Suprapubic skin (tissue), 4 donors: ENCODE measurements around the gene GNAI3. TPM values are rescaled to one million over a fixed set of nuclear protein-coding genes. Genes with fewer than 3 reads are reported as not detected.

Experiments
- DNase-seq, 2 donors: peaks; one replicate each; pipeline ENCODE4 v3.0.0-alpha.2; 2019; ENCODE audit warnings: low spot score in 2 of 2
- H3K27ac ChIP-seq: fragments of 200-600 bp; sonication (generic); one replicate; pipeline ENCODE4 v1.5.1; 2019
- H3K27me3 ChIP-seq: fragments of 200-600 bp; sonication (generic); one replicate; pipeline ENCODE4 v1.5.1; 2019
- H3K36me3 ChIP-seq: fragments of 200-600 bp; sonication (generic); one replicate; pipeline ENCODE4 v1.5.1; 2019
- H3K4me1 ChIP-seq: fragments of 200-600 bp; sonication (generic); one replicate; pipeline ENCODE4 v1.5.1; 2019
- H3K4me3 ChIP-seq: fragments of 200-600 bp; sonication (generic); one replicate; pipeline ENCODE4 v1.5.1; 2019; ENCODE audit warnings: mild to moderate bottlenecking
- H3K9me3 ChIP-seq: fragments of 200-600 bp; sonication (generic); one replicate; pipeline ENCODE4 v1.5.1; 2019
- CTCF ChIP-seq, 2 donors: fragments of 200-600 bp in 1 of 2; fragments of 450-650 bp in 1 of 2; sonication (generic) in 1 of 2; IDR thresholded peaks; one replicate each; pipeline ENCODE4 v1.5.1; 2016 to 2019; ENCODE audit warnings: antibody characterized with exemption in 2 of 2, mild to moderate bottlenecking in 1 of 2, moderate library complexity in 1 of 2
- EP300 ChIP-seq: sonication (generic); formaldehyde crosslinking; IDR thresholded peaks from one replicate; pipeline ENCODE4 v1.6.1; 2017; ENCODE audit warnings: antibody characterized with exemption
- POLR2A ChIP-seq, 2 donors: fragments of 450-650 bp; IDR thresholded peaks; one replicate each; pipeline ENCODE4 v1.6.1; 2017; ENCODE audit warnings: antibody characterized with exemption in 2 of 2, mild to moderate bottlenecking in 2 of 2, moderate library complexity in 2 of 2
- POLR2AphosphoS5 ChIP-seq, 3 donors: sonication (generic); formaldehyde crosslinking; IDR thresholded peaks; one replicate each; pipeline ENCODE4 v1.6.1; 2017; ENCODE audit warnings: antibody characterized with exemption in 3 of 3
- WGBS: methylation state at CpG from one replicate; pipeline ENCODE4 v1.1.5; 2018; 5-methylcytosine and 5-hydroxymethylcytosine counted together
- total RNA-seq, 4 donors: library from RNA; depleted of rRNA; stranded (reverse); fragments of >200 nt; gene quantifications; one replicate each; pipeline ENCODE4 v1.1.0, GENCODE V29; 2016

The GNAI3 gene
- total RNA-seq, 4 donors from 2014 or later: 6.7 to 11.1 (median 9.5) TPM

- TF ChIP-seq POLR2AphosphoS5 (IDR thresholded peaks at IDR 0.05) (no peak), EP300 (no peak), POLR2A (IDR thresholded peaks at IDR 0.05) (no peak), CTCF (IDR thresholded peaks at IDR 0.05) (no peak)
- 84% methylated on average over 7 of the region's 7 CpGs for WGBS
- Histone ChIP-seq H3K9me3 (no peaks in the 10 kb centered on the region), H3K27me3 (no peaks in the 10 kb centered on the region), H3K27ac (no peak overlapping the region), H3K4me1 (peaks cover 50% of the 10 kb centered on the region), H3K36me3 (no peaks in the 10 kb centered on the region), H3K4me3 (no peak overlapping the region)
- DNase-seq: no peak
Observed at GRCh38 chr1:109564194-109564878, 15.9 kb downstream of the GNAI3 start.

GRCh38 chr1:109565241-109565640, 16.8 kb downstream of the GNAI3 start:
- peaks cover 51% of the 10 kb centered on the region for H3K4me1 ChIP-seq
- 91% methylated on average over 3 of the region's 3 CpGs for WGBS

GRCh38 chr1:109566982-109567381, 18.6 kb downstream of the GNAI3 start:
- Histone ChIP-seq H3K9me3 (no peaks in the 10 kb centered on the region), H3K4me1 (peaks cover 49% of the 10 kb centered on the region), H3K27ac (no peak overlapping the region), H3K4me3 (no peak overlapping the region), H3K36me3 (no peaks in the 10 kb centered on the region), H3K27me3 (no peaks in the 10 kb centered on the region)
- no peak for TF ChIP-seq EP300
- TF ChIP-seq POLR2AphosphoS5 (IDR thresholded peaks at IDR 0.05): no peak
- no peak for TF ChIP-seq POLR2A (IDR thresholded peaks at IDR 0.05)
- no peak for TF ChIP-seq CTCF (IDR thresholded peaks at IDR 0.05)
- DNase-seq: no peak
- 87% methylated on average over 1 of the region's 1 CpG for WGBS

More at GRCh38 chr1:109565241-109565640, 16.8 kb downstream of the GNAI3 start:
- H3K4me3 ChIP-seq: no peak overlapping the region
- TF ChIP-seq EP300: no peak
- no peak for TF ChIP-seq POLR2A (IDR thresholded peaks at IDR 0.05)
- TF ChIP-seq POLR2AphosphoS5 (IDR thresholded peaks at IDR 0.05): no peak
- no peak for TF ChIP-seq CTCF (IDR thresholded peaks at IDR 0.05)
- no peak overlapping the region for H3K27ac ChIP-seq
- no peak for DNase-seq
- H3K9me3 ChIP-seq: no peaks in the 10 kb centered on the region
- no peaks in the 10 kb centered on the region for H3K27me3 ChIP-seq
- H3K36me3 ChIP-seq: no peaks in the 10 kb centered on the region

GRCh38 chr1:109567877-109568672, 19.7 kb downstream of the GNAI3 start:
- no peak for DNase-seq

GRCh38 chr1:109569323-109569722, 20.9 kb downstream of the GNAI3 start:
- H3K4me1 ChIP-seq: peaks cover 40% of the 10 kb centered on the region
- H3K9me3 ChIP-seq: no peaks in the 10 kb centered on the region
- H3K27ac ChIP-seq: no peak overlapping the region
- peaks cover under 1% of the 10 kb centered on the region for H3K36me3 ChIP-seq
- 94% methylated on average over 1 of the region's 1 CpG for WGBS
- TF ChIP-seq EP300: no peak
- no peak for TF ChIP-seq POLR2AphosphoS5 (IDR thresholded peaks at IDR 0.05)
- TF ChIP-seq POLR2A (IDR thresholded peaks at IDR 0.05): no peak
- no peak for TF ChIP-seq CTCF (IDR thresholded peaks at IDR 0.05)
- no peak overlapping the region for H3K4me3 ChIP-seq
- DNase-seq: no peak
- no peaks in the 10 kb centered on the region for H3K27me3 ChIP-seq

More at GRCh38 chr1:109567877-109568672, 19.7 kb downstream of the GNAI3 start:
- TF ChIP-seq POLR2A (IDR thresholded peaks at IDR 0.05): no peak
- TF ChIP-seq POLR2AphosphoS5 (IDR thresholded peaks at IDR 0.05): no peak
- peaks cover 50% of the 10 kb centered on the region for H3K4me1 ChIP-seq
- no peak overlapping the region for H3K27ac ChIP-seq
- H3K4me3 ChIP-seq: no peak overlapping the region
- H3K27me3 ChIP-seq: no peaks in the 10 kb centered on the region
- WGBS: 97% methylated on average over 4 of the region's 4 CpGs
- H3K36me3 ChIP-seq: no peaks in the 10 kb centered on the region
- no peaks in the 10 kb centered on the region for H3K9me3 ChIP-seq
